GM12865 (cell line): ENCODE measurements around the gene AKR1D1.
"Not testable (repeated sequence)": the region's sequence is repeated elsewhere in the genome, so short reads cannot be mapped to it uniquely, and the experiment has no call there.

ENCODE experiments used
- DNase-seq: peaks from one replicate; pipeline ENCODE4 v3.0.0; 2010; ENCODE audit warnings: low read depth
- H3K4me3 ChIP-seq: 2 replicates; pipeline ENCODE4 v1.5.1; 2011; ENCODE audit warnings: mild to moderate bottlenecking, low read depth, low read length, control low read depth
- TF ChIP-seq, protein P1 (sequence below): IDR thresholded peaks from 2 replicates; pipeline ENCODE4 v1.5.1; 2011; ENCODE audit warnings: low read length, control low read depth, low read depth, inconsistent platforms; ENCODE audit not compliant: insufficient read depth; ENCODE audit errors: missing control alignments

Gene AKR1D1

DNA sequence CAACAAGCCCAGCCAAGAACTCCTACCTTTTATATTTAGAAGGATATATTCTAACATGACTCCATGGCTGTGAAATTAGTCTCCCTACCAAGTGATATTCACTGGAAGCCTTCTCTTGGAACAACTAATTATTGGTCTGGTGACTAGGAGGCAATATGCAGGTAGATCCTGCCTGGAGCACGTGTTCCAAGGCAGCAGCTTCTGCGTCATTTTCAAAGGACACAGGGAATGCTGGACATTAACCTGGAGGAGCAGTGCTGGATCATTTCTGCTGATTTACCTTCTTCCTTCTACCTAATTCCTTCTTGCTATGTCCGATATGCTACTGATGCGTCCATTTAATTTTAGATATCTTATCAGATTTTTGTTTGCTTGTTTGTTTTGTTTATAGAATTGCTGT is 5.6 kb downstream of the AKR1D1 start:
- TF ChIP-seq, protein P1, sequence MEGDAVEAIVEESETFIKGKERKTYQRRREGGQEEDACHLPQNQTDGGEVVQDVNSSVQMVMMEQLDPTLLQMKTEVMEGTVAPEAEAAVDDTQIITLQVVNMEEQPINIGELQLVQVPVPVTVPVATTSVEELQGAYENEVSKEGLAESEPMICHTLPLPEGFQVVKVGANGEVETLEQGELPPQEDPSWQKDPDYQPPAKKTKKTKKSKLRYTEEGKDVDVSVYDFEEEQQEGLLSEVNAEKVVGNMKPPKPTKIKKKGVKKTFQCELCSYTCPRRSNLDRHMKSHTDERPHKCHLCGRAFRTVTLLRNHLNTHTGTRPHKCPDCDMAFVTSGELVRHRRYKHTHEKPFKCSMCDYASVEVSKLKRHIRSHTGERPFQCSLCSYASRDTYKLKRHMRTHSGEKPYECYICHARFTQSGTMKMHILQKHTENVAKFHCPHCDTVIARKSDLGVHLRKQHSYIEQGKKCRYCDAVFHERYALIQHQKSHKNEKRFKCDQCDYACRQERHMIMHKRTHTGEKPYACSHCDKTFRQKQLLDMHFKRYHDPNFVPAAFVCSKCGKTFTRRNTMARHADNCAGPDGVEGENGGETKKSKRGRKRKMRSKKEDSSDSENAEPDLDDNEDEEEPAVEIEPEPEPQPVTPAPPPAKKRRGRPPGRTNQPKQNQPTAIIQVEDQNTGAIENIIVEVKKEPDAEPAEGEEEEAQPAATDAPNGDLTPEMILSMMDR, result no peak
- DNase-seq, result no peak
- H3K4me3 ChIP-seq, result no peak overlapping the region

DNA sequence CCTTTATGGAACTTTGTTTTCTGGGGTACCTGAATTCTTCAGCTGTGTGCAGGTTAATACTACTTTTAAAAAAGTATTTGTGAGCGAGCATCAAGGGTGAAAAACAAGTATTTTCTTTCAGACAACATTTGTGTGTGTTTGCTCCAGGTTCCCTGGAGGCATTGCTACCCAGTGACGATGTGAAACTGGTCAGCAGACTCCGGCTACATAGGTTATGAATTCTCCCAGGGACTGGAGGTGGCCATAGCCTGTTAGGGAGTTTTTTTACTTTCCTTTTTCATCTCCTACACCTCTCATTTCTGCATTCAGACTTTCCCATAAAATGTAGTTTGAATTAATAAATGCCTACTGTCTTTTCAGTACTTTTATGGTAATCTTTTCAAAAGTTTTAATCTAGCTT is 7.6 kb downstream of the AKR1D1 start:
- no peak overlapping the region for H3K4me3 ChIP-seq
- TF ChIP-seq, protein P1, result no peak
- no peak for DNase-seq

DNA sequence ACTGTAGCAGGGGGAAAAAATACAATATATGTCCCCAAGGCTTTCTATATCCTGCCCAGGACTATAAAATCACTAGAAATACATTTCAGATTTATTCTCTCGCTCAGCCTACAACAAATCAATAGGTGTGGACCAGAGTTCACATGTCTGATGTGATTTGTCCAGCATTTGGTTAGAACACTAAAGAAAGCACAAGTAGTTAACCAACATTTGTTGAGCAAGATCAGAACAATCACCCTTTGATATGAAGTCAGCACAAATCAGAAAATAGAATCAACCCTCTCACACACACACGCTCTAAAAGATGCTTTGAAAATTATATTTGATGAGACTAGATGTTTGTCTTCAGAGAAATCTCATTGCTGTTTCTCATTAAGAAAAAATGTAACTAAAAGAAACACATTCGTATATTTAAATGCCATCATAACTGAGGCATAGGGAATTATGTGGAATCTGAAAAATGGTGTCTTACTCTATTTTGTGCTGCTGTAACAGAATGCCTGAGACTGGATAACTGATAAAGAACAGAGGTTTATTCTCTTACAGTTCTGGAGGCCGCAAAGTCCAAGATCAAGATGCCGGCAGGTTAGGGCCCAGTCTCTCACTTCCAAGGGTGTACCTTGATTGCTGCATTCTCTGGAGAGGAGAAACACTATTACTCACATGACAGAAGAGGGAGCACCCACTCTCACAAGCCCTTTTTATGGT is 10.5 kb downstream of the AKR1D1 start:
- TF ChIP-seq, protein P1, result no peak
- no peak for DNase-seq
- no peak overlapping the region for H3K4me3 ChIP-seq

DNA sequence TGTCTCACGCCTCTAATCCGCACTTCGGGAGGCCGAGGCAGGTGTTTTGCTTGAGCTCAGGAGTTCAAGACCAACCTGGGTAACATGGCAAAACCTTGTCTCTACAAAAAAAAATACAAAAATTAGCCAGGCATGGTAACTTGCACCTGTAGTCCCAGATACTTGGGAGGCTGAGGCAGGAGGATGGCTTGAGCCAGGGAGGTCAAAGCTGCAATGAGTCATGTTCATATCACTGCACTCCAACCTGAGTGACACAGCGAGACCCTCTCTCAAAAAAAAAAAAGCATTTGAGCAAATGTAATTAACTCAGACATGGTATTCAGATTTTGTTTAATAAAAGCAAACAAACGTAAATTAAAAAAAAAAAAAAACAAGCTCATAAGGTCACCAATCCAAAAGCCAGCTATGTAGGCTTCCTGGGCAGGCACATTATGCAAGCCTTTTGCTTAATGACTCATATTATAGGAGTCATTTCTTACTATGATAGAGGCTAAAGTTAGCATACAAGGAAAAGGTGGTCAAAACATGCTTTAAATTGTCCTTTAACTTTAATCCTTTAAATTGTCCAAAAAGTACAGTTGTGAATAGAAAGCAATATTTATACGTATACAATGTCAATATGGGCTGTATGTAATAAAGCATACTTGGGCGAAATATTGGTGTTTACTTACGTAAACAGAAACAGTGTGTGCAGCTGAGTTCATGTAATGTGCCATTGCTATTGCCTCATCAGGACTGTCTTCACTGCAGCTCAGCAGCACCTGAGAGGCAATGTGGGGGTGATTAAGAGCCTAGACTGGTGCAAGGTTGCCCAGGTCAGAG is 13.0 kb downstream of the AKR1D1 start:
- DNase-seq, result no peak
- TF ChIP-seq, protein P1, result no peak
- no peak overlapping the region for H3K4me3 ChIP-seq

DNA sequence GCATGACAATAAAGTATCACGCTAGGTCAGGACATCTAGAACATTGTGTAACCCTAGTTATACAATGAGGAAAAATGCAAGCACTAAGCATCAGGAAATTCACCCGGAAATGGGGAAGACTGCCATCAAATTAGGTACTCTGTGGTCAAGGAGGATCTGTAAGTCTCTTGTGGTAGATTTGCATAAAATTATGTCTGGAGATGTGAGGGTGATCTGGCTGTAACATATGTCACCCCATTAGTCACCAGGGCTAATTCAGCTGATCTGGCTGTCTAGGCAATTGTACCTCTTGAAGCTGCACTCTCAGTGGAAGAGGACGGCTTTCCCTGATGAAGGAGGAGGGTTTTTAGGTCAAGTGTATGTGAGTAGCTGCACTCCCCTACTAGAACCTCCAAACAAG is 14.8 kb downstream of the AKR1D1 start:
- DNase-seq, result peak; percentile 44
- TF ChIP-seq, protein P1, result no peak

DNA sequence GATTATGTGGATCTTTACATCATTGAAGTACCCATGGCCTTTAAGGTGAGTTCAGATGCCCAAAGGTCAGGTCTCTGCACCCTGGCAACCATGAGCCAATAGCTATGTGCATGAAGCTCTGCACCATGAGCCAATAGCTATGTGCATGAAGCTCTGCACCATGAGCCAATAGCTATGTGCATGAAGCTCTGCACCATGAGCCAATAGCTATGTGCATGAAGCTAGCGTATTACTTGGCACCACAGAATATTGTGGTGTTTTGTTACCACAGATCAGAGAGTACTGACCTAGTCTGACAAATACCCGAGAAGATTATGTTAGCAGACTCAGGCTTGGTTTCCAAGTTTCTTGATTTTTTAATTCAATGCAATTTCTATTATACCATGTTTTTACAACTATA is 15.6 kb downstream of the AKR1D1 start:
- not testable (repeated sequence) for H3K4me3 ChIP-seq, DNase-seq

More for the DNA sequence above, 14.8 kb downstream of the AKR1D1 start:
- H3K4me3 ChIP-seq, result no peak overlapping the region

DNA sequence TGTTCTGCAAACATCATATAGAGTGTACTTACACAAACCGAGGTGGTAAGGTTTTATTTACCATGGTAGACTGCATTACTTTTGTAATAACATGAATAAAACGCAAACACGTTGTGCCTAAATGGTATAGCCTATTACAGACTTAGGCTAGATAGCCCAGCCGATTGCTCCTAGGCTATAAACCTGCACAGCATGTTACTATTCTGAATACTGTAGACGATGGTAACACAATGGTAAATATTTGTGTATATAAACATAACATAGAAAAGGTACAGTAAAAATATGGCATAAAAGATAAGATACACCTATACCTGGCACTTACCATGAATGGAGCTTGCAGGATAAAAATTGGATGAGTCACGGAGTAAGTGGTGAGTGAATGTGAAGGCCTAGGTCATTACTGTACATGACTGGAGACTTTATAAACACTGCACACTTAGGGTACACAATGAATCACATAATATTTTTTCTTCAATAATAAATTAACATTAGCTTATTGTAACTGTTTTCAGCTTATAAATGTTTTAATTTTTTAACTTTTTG is 16.3 kb downstream of the AKR1D1 start:
- TF ChIP-seq, protein P1, result no peak
- H3K4me3 ChIP-seq, result no peak overlapping the region
- no peak for DNase-seq
